LNCaP clone FGC (cell line): ENCODE measurements around the gene ALKBH4.
A peak's percentile ranks its signal among the peaks of the same experiment; 100 is the strongest.

Experiments
- DNase-seq: peaks from one replicate; pipeline ENCODE4 v3.0.0-alpha.2; 2011; ENCODE audit warnings: low read depth
- H3K4me3 ChIP-seq: 2 replicates; pipeline ENCODE4 v1.5.1; 2011; ENCODE audit warnings: mild to moderate bottlenecking, low read depth, low read length, control low read depth
- CTCF ChIP-seq: IDR thresholded peaks from 2 replicates; pipeline ENCODE4 v1.5.1; 2012; ENCODE audit warnings: mild to moderate bottlenecking; ENCODE audit not compliant: control insufficient read depth, insufficient read depth; ENCODE audit errors: extremely low read depth

The ALKBH4 gene

GRCh38 chr7:102471791-102472125 lies 7.1 kb upstream of the ALKBH4 start:
- TF ChIP-seq CTCF = no peak

GRCh38 chr7:102469972-102470825 lies 5.5 kb upstream of the ALKBH4 start:
- no peak for DNase-seq
- 0 out of 2 replicates have a peak, but pooled peaks have one; percentile 2 for TF ChIP-seq CTCF
- no peak overlapping the region for H3K4me3 ChIP-seq

More at GRCh38 chr7:102471791-102472125, 7.1 kb upstream of the ALKBH4 start:
- H3K4me3 ChIP-seq = no peak overlapping the region
- no peak for DNase-seq

- no peak overlapping the region for H3K4me3 ChIP-seq
- no peak for DNase-seq
- no peak for TF ChIP-seq CTCF
Measured at GRCh38 chr7:102469351-102469971, 4.8 kb upstream of the ALKBH4 start.

- no peak for DNase-seq
- TF ChIP-seq CTCF = no peak
Measured at GRCh38 chr7:102468478-102469350, 4.1 kb upstream of the ALKBH4 start.

GRCh38 chr7:102467581-102468477 lies 3.2 kb upstream of the ALKBH4 start:
- no peak overlapping the region for H3K4me3 ChIP-seq
- no peak for DNase-seq
- TF ChIP-seq CTCF = no peak

More at GRCh38 chr7:102468478-102469350, 4.1 kb upstream of the ALKBH4 start:
- H3K4me3 ChIP-seq = no peak overlapping the region

GRCh38 chr7:102466097-102466496 lies 1.4 kb upstream of the ALKBH4 start:
- H3K4me3 ChIP-seq = no peak overlapping the region; the same call in 1 of the 2 replicates
- DNase-seq = no peak

More at GRCh38 chr7:102466097-102466496, 1.4 kb upstream of the ALKBH4 start:
- TF ChIP-seq CTCF = no peak
